Stimulated activated CD4-positive, alpha-beta T cell treated with anti-CD3 and anti-CD28 coated beads, Interleukin-4, amount 100 ng/mL, for 4 hours (primary cell): ENCODE results near the gene SNX25.
"Not testable (repeated sequence)": the region's sequence is repeated elsewhere in the genome, so short reads cannot be mapped to it uniquely, and the experiment has no call there.

Source experiments
- DNase-seq, 2 experiments: peaks; one replicate each; pipeline ENCODE4 v3.0.0-alpha.2; 2020

SNX25 gene

GRCh38 chr4:185209031-185209851, at the start of gene SNX25:
Gene SNX25, plus strand, starts transcription at chr4:185209598. Its CDS starts 229 bp downstream, at chr4:185209827.
- peak; percentile 87 to 88 for DNase-seq

GRCh38 chr4:185165605-185166063, 43.8 kb upstream of the SNX25 start:
- DNase-seq = no peak

GRCh38 chr4:185167234-185167633, 42.2 kb upstream of the SNX25 start:
- DNase-seq = no peak

- DNase-seq = no peak
Measured at GRCh38 chr4:185171373-185172071, 37.9 kb upstream of the SNX25 start.

GRCh38 chr4:185179488-185179887, 29.9 kb upstream of the SNX25 start:
- DNase-seq = no peak

- no peak for DNase-seq
Measured at GRCh38 chr4:185182239-185182638, 27.2 kb upstream of the SNX25 start.

GRCh38 chr4:185183622-185184281, 25.6 kb upstream of the SNX25 start:
- DNase-seq = peak; percentile 63 to 65

GRCh38 chr4:185186769-185187168, 22.6 kb upstream of the SNX25 start:
- no peak for DNase-seq

GRCh38 chr4:185189606-185190305, 19.6 kb upstream of the SNX25 start:
- DNase-seq = no peak

- no peak for DNase-seq
Measured at GRCh38 chr4:185190306-185190856, 19.0 kb upstream of the SNX25 start.

- DNase-seq = no peak
Measured at GRCh38 chr4:185192059-185192458, 17.3 kb upstream of the SNX25 start.

GRCh38 chr4:185194924-185195888, 14.2 kb upstream of the SNX25 start:
- DNase-seq = no peak

- DNase-seq = no peak
Measured at GRCh38 chr4:185196437-185196836, 13.0 kb upstream of the SNX25 start.

- not testable (repeated sequence) for DNase-seq
Measured at GRCh38 chr4:185198189-185198588, 11.2 kb upstream of the SNX25 start.

GRCh38 chr4:185201977-185202962, 7.1 kb upstream of the SNX25 start:
- peak in 1 of 2 experiments; percentile 30 for DNase-seq

GRCh38 chr4:185202984-185203485, 6.4 kb upstream of the SNX25 start:
- DNase-seq = no peak

GRCh38 chr4:185203486-185204237, 5.7 kb upstream of the SNX25 start, which contains the start of gene CFAP97:
Gene CFAP97, minus strand, starts transcription at chr4:185204000. Its CDS starts 12,804 bp downstream, at chr4:185191196.
- peak; percentile 79 to 85 for DNase-seq

GRCh38 chr4:185204238-185204910, 5.0 kb upstream of the SNX25 start:
- no peak for DNase-seq
